ENCODE measurements around the gene TENT5C. TPM values are rescaled to one million over a fixed set of nuclear protein-coding genes. Genes with fewer than 3 reads are reported as not detected.

The TENT5C gene
- total and polyA plus RNA-seq, 9 of the 15 experiments (the other 6 are each of a cell fraction or from before 2014, with no cell fraction given): 1.8 to 7.7 (median 4.0) TPM

DNA sequence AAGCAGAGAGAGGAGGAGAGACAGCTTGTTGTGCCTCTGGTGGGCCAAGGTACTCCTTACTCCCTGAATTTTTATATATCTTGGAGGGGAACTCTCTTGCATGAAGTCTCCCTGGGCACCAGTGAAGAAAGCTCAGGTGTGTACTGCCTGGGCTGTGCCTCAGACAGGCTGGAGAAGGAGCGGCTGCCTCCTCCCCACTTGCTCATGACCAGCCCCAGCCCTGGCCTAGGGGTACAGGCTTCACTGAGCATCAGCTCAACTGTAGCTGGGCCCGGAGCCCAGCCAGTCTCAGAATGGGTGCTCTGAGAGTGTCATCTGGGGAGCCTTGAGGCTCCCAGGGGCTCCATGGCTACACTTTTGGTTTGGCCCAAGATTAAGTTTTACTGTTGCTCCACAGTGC, 44.8 kb upstream of the TENT5C start:
- in situ Hi-C loops (cut with MboI): no loop called here
- Histone ChIP-seq H3K4me2 (ENCODE audit: insufficient read depth, low read length) (no peak overlapping the region), H3K36me3 (ENCODE audit: control insufficient read depth, insufficient read depth, low read length) (no peaks in the 10 kb centered on the region), H4K20me1 (replicated peaks; ENCODE audit: control insufficient read depth, insufficient read depth, low read length) (no peaks in the 10 kb centered on the region), H3K9me1 (ENCODE audit: control insufficient read depth, insufficient read depth, low read length) (no peaks in the 10 kb centered on the region), H3K9me3 (replicated peaks; ENCODE audit: control insufficient read depth, insufficient read depth, low read depth, low read length) (peaks cover 8% of the 10 kb centered on the region; the same call in 1 of the 2 replicates), H3K27ac (ENCODE audit: extremely low read depth, low read depth, low read length) (no peak overlapping the region), H2AFZ (ENCODE audit: low read depth, low read length) (no peak overlapping the region), H3K9ac (ENCODE audit: insufficient read depth in 1 of 2, low read depth in 2 of 2, low read length in 2 of 2) (0 out of 4 replicates have a peak overlapping the region, but pooled peaks of 1 of the 2 experiments have one; percentile 12), H3K79me2 (ENCODE audit: control insufficient read depth, insufficient read depth, low read length) (no peaks in the 10 kb centered on the region), H3K27me3 (ENCODE audit: control insufficient read depth in 2 of 2, insufficient read depth in 2 of 2, low read length in 2 of 2) (no peaks in the 10 kb centered on the region), H3K4me3 (no peak overlapping the region), H3K4me1 (replicated peaks in 1 of 2; ENCODE audit: control insufficient read depth in 2 of 2, insufficient read depth in 2 of 2, low read length in 2 of 2) (peaks cover 10 to 19% of the 10 kb centered on the region in 2 experiments)
- POLR2A ChIA-PET: no interaction called here
- intact Hi-C loops (cut with micrococcal nuclease): no loop called here
- DNase-seq (ENCODE audit: extremely low read depth in 1 of 4, low spot score in 3 of 4) (no peak), FAIRE-seq (no peak), ATAC-seq (no peak)
- TF ChIP-seq MXI1 (IDR thresholded peaks at IDR 0.05; ENCODE audit: low read depth, low read length): no peak
- TF ChIP-seq, protein P1, sequence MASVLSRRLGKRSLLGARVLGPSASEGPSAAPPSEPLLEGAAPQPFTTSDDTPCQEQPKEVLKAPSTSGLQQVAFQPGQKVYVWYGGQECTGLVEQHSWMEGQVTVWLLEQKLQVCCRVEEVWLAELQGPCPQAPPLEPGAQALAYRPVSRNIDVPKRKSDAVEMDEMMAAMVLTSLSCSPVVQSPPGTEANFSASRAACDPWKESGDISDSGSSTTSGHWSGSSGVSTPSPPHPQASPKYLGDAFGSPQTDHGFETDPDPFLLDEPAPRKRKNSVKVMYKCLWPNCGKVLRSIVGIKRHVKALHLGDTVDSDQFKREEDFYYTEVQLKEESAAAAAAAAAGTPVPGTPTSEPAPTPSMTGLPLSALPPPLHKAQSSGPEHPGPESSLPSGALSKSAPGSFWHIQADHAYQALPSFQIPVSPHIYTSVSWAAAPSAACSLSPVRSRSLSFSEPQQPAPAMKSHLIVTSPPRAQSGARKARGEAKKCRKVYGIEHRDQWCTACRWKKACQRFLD (CRISPR knock-in tag; IDR thresholded peaks at IDR 0.05): no peak
- 45% methylated on average over 2 of the region's 2 CpGs for WGBS (ENCODE audit: insufficient coverage, low coverage, missing lambda C conversion rate)
- BruUV-seq (replicated peaks): no TSS peak
- CTCF ChIA-PET (ENCODE audit: low intra/inter-chr PET ratio): no interaction called here

DNA sequence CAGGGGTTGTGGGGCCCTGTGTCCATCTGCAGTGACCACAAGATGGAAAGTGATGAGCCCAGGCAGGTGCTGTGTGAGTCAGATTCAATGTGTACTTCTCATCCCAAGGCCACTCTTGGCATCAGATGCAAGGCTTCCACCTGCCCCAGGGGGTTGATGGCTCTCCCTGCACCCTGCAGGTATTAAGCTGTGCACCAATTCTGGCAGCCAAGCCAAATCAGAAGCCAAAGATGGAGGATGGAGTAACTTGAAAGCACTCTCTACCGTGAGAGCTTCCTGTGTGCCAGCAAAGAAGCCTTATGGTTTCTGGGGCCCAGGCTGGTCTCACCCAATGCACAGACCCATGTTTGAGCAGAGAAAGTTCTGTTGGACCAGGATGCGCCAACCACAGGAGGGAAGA, 44.3 kb upstream of the TENT5C start:
- Histone ChIP-seq H2AFZ (ENCODE audit: low read depth, low read length) (0 out of 2 replicates have a peak overlapping the region, but pooled peaks have one; percentile 7), H3K27ac (ENCODE audit: extremely low read depth, low read depth, low read length) (no peak overlapping the region), H3K9me1 (ENCODE audit: control insufficient read depth, insufficient read depth, low read length) (no peaks in the 10 kb centered on the region), H3K4me3 (no peak overlapping the region), H3K9ac (ENCODE audit: insufficient read depth in 1 of 2, low read depth in 2 of 2, low read length in 2 of 2) (no peak overlapping the region), H4K20me1 (replicated peaks; ENCODE audit: control insufficient read depth, insufficient read depth, low read length) (no peaks in the 10 kb centered on the region), H3K79me2 (ENCODE audit: control insufficient read depth, insufficient read depth, low read length) (no peaks in the 10 kb centered on the region), H3K4me1 (replicated peaks in 1 of 2; ENCODE audit: control insufficient read depth in 2 of 2, insufficient read depth in 2 of 2, low read length in 2 of 2) (peaks cover 10 to 19% of the 10 kb centered on the region in 2 experiments), H3K27me3 (ENCODE audit: control insufficient read depth in 2 of 2, insufficient read depth in 2 of 2, low read length in 2 of 2) (no peaks in the 10 kb centered on the region), H3K9me3 (replicated peaks; ENCODE audit: control insufficient read depth, insufficient read depth, low read depth, low read length) (peaks cover 8% of the 10 kb centered on the region; the same call in 1 of the 2 replicates), H3K4me2 (ENCODE audit: insufficient read depth, low read length) (no peak overlapping the region), H3K36me3 (ENCODE audit: control insufficient read depth, insufficient read depth, low read length) (no peaks in the 10 kb centered on the region)
- intact Hi-C loops (cut with micrococcal nuclease) (no loop called here), in situ Hi-C loops (cut with MboI) (no loop called here)
- ATAC-seq (no peak), FAIRE-seq (no peak), DNase-seq (ENCODE audit: extremely low read depth in 1 of 4, low spot score in 3 of 4) (no peak)
- ChIA-PET POLR2A (interaction anchor here (1.6 kb wide), 1 partner anchor 45 kb away, joined by 3 read pairs; the partner anchor contains the start of gene TENT5C), CTCF (ENCODE audit: low intra/inter-chr PET ratio) (no interaction called here)
- no TSS peak for BruUV-seq (replicated peaks)
- 74% methylated on average over 2 of the region's 2 CpGs for WGBS (ENCODE audit: insufficient coverage, low coverage, missing lambda C conversion rate)
- TF ChIP-seq, protein P2, sequence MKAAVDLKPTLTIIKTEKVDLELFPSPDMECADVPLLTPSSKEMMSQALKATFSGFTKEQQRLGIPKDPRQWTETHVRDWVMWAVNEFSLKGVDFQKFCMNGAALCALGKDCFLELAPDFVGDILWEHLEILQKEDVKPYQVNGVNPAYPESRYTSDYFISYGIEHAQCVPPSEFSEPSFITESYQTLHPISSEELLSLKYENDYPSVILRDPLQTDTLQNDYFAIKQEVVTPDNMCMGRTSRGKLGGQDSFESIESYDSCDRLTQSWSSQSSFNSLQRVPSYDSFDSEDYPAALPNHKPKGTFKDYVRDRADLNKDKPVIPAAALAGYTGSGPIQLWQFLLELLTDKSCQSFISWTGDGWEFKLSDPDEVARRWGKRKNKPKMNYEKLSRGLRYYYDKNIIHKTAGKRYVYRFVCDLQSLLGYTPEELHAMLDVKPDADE (conservative IDR thresholded peaks at IDR 0.05; ENCODE audit: control insufficient read depth, low read depth, low read length): no peak
- no peak for TF ChIP-seq NCOA6 (IDR thresholded peaks at IDR 0.05)
- TF ChIP-seq HMG20B (CRISPR knock-in tag; IDR thresholded peaks at IDR 0.05): no peak
- no peak for TF ChIP-seq NR3C1 (CRISPR knock-in tag; IDR thresholded peaks at IDR 0.05)
- TF ChIP-seq PTTG1 (tag; IDR thresholded peaks at IDR 0.05; ENCODE audit: low read depth): no peak
- no peak for TF ChIP-seq ZNF785 (CRISPR knock-in tag; IDR thresholded peaks at IDR 0.05)
- no peak for TF ChIP-seq RCOR1 (IDR thresholded peaks at IDR 0.05; ENCODE audit: borderline replicate concordance in 1 of 2, low read depth in 2 of 2, low read length in 2 of 2)
- TF ChIP-seq BCOR (IDR thresholded peaks at IDR 0.05): no peak
- TF ChIP-seq ZNF830 (CRISPR knock-in tag; IDR thresholded peaks at IDR 0.05): no peak
- TF ChIP-seq HDAC1 (IDR thresholded peaks at IDR 0.05): no peak
- TF ChIP-seq CC2D1A (IDR thresholded peaks at IDR 0.05): no peak
- no peak for TF ChIP-seq ZNF445 (CRISPR knock-in tag; IDR thresholded peaks at IDR 0.05; ENCODE audit: low read depth)
- no peak for TF ChIP-seq SOX6 (IDR thresholded peaks at IDR 0.05)
- TF ChIP-seq POLR2A (conservative IDR thresholded peaks at IDR 0.05): no peak
- TF ChIP-seq FOXJ2 (tag; IDR thresholded peaks at IDR 0.05): no peak
- no peak for TF ChIP-seq RFX7 (CRISPR knock-in tag; IDR thresholded peaks at IDR 0.05)

All from K562 (cell line).